HCEC 1CT (cell line): Measurements from ENCODE around the gene ARID4A.
A peak's percentile ranks its signal among the peaks of the same experiment; 100 is the strongest.
"Not testable (repeated sequence)": the region's sequence is repeated elsewhere in the genome, so short reads cannot be mapped to it uniquely, and the experiment has no call there.

Experiments used
- DNase-seq: peaks from one replicate; pipeline ENCODE4 v3.0.0-alpha.2; 2017

Gene ARID4A

DNA sequence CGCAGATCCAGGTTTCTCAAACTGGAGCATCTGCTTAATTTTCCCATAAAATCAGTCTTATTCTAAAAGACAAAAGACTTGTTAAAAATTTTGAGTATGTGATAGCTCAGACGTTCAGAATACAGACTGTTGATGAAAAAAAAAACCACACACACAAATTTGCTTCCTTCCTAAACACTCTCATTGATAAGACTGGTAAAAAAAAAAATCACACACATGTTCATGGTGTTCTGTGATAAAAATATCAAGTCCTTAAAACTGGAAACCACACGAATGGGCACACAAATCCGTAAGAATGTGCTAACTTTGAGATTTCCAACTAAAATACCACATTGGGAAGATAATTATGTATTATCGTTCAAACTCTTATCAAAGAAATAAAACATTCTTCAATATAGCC lies 6.7 kb upstream of the ARID4A start:
- no peak for DNase-seq

DNA sequence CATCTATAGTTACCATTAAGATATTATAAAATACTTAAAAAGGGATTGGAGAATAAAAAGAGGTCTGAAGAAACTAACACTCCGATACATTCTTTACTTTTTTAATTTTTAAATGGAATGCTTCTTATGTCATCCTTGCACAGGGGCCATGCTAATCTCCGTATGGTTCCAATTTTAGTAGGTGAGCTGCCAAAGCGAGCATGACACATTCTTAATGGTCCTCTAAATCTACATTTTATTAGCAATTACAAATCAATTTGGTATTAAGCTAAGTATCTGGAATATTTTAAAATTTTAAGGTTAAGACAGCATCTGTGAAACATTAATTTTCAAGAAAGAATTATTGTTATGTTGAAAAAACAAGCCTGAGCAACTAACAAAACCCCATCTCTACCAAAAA lies 6.2 kb upstream of the ARID4A start:
- no peak for DNase-seq

DNA sequence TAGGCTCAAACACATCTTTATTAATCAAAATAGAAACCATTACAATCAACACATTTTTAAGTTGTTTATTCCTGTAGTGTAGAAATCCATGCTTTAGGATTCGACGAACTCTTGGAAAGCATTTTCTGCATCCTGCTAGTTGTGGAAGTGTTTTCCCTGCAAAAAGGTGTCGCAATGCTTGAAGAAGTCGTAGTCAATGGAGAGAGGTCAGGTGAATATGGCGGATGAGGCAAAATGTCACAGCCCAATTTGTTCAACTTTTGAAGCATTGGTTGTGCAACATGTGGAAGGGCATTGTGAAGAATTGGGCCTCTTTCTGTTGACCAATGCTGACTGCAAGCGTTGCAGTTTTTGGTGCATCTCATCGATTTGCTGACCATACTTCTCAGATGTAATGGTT lies 4.2 kb upstream of the ARID4A start:
- DNase-seq: no peak

DNA sequence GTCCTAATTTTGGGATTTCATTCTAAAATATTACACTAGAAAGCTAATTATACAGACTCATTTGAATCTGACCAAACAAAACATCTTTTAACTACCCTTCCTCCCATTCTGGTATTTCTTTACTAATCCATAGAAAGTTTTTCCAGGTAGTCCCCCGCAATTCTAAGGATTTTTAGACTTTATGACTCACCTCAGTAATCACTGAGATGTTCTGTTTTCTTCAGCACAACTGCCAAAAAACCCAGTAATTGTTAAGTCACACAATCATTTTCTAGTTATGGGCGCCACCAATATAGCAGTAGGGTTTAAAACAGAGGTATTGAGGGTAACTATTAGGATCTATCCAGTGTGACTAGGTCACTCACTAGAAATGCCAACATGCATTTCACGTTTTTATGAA lies 1.6 kb upstream of the ARID4A start:
- peak; percentile 17 for DNase-seq

DNA sequence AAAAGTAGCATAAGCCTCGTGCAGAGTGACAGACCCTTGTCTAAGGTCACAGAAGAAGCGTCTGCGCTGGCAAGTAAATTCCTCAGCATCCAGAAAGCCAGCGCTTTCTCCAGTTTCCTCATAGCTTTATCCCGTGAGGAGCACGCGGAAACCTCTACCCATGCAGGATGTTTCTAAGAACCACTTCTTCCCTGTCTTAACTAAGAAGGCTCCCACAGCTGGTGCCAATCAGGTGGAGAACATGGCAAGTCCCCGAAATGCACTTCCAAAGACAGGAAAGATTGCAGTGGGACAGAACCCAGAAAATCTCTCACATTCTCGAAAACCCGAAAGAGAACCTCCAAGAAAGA lies 968 bp upstream of the ARID4A start:
- peak; percentile 53 for DNase-seq

DNA sequence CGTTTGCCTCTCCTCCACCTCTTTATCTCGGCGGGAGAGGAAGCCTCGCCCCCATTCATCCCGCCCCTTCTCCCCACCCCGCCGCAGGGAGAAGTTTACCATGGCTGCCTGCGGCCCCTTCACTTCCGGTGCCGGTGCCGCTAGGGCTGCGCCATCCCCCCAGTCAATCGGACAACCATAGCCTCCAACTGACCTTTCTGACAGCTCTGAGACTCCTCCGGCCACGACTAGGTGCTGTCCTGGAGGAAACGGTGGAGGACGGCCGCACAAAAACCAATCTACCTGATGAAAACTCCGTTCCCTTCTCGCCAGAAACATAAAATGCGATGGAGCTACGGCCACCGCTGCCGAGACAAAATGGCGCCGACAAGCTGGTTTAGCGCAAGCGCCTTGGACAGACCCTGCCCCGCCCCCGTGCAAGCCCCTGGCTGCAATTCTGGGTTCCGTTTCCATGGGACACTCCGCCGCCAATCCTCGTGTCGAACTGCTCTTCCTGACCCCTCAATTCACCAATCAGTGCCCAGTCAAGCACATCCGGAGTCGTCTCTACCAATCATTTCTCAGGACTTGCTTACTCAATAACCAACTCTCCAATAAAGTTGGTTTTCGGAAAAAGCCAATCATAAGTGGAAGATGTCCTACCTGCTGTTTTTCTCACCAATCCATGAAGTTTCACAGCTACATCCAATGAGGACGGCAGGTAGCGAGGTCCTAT lies 436 bp upstream of the ARID4A start:
- DNase-seq: peak; percentile 100

DNA sequence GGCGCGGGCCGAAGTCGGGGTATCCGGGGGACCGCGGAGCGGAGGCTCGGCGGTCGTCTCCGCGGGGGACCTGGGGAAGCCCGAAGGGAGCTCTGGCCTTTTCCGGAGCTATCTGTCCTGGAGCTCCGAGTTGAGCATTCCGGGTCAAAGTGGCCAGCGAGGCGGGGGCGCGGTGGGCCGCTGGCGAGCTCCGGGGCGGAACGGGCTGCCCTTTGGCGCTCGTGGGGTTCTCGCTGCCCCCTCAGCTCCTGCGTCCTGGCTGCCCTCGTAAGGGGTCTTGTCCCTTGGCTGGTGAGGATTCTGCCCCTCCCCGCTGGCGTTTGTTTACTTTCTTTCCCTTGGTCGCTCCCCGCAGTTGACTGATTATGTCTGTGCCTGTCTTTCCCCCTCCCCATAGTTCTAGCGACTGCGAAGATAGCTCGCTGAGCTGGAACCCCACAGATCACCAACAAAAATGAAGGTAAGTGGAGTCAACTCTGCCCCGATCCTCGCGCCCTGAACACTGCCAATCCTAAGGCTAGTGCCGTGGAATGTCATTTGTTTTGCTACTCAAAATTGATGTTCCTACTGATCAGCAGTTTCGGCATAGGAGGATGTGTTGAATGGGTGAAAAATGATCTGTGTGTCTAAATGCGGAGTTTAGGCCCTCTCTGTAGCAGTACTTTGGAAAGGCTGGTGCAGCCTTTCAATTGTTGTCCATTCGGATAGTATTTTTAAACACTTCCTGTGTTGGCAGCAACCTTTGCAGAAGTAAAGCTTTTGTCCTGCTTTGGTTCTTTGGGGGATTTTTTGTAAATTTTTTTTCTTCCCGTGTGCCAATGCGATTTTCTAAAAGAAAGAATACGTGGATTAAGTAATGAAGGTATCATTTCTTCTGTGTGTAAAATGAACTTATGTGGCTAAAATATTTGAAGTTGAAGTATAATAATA lies 1.3 kb downstream of the ARID4A start:
- no peak for DNase-seq

DNA sequence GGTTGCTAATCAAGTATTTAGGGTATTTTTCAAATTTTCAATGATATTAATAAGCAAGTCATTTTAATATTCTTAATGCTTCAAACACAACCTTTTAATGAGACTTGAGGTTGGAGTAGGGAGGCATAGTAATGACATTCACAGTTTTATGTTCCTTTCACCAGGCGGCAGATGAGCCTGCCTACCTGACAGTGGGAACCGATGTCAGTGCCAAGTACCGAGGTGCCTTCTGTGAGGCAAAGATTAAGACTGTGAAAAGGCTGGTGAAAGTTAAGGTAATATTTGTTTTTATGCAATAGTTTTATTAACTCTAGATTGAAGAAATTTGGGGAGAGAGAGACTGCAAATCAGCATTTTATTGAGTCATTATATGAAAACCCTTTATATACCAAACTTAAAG lies 3.1 kb downstream of the ARID4A start:
- no peak for DNase-seq

DNA sequence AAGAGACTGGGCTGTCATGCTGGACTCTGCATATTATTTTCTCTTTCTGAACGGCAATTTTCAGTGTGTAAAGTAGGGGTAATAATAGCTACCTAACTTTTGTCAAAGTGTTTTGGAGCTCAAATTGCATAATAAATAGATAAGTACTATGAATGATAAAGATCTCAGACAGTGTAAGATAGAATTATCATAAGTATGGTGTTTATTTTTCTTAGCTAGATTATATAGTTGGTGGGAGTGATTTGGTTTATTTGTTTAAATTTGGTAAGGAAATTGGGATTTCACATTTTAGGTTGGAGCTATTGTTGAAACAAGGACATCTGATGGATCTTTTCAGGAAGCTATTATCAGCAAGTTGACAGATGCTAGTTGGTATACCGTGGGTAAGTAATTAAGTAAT lies 7.4 kb downstream of the ARID4A start:
- no peak for DNase-seq

DNA sequence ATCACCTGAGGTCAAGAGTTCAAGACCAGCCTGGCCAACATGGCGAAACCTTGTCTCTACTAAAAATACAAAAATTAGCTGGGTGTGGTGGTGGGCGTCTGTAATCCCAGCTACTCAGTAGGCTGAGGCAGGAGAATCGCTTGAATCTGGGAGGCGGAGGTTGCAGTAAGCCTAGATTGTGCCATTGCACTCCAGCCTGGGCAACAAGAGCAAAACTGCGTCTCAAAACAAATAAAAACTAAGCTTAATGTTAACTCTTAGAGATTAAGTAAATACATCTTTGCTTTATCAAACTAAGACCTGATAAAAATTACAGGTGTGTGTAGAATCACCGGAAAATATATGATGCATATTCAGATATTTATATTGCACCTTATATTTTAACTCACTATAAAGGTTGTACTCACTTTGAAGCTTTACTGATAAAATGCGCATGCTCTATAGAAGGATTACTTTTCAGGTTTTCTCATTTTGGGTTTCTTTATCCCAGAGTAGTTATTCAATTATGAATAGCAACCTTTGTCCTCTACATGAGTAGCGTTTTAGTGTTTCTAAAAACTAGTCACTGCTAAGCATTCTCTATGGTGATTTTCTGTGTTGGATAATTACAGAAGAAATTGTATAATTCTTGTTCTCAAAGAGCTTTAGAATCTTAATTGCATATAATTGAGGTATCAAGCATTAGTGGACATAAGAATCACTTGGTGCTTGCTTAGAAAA lies 9.4 kb downstream of the ARID4A start:
- DNase-seq: no peak

DNA sequence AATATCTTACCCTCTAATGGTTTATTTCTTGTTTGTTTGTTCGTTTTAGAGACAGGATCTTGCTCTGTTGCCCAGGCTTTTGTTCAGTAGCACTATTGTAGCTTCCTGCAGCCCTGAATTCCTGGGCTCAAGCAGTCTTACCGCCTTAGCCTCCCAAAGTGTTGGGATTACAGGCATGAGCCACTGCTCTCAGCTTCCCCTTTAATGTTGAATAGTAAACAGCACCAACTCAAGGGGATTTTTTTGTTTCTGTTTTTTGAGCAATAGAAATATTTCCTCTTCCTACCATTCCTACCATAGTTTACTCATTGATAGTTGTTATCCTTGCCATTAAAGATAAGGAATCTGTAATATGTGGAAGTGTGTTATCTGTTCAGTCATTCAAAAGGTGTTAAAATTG lies 10.7 kb downstream of the ARID4A start:
- no peak for DNase-seq

DNA sequence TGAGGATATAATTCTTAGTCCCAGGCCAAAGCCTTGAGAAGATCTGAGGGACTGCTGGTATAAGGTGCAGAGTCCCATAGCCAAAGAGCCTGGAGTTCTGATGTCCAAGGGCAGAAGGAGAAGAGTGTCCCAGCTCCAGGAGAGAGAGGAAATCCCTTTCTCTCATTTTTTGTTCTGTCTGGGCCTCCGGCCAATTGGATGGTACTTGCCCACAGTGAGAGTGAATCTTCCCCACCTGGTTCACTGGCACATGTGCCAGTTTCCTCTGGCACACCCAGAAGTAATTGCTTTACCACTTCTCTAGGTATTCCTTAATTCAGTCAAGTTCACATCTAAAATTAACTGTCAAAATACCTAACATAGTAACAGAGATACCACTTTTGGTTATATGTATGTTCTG lies 15.3 kb downstream of the ARID4A start:
- no peak for DNase-seq

DNA sequence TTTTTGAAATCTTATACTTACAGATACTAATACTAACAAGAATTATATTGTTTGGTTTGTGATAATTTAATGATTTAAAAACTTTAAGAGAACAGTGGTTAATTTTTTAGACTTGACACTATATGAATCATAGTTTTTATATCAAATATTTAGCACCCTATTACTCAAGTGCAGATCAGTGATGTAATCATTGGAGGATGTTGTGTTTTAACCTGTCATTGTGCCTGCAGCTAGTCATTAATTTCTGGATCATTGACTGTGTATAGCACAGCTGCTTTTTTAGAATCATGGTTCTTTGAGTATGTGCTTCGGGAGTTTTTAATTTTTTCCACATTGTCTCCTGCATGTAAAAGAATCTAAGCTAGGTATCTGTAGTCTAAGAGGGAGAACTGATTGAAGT lies 17.3 kb downstream of the ARID4A start:
- peak; percentile 13 for DNase-seq

DNA sequence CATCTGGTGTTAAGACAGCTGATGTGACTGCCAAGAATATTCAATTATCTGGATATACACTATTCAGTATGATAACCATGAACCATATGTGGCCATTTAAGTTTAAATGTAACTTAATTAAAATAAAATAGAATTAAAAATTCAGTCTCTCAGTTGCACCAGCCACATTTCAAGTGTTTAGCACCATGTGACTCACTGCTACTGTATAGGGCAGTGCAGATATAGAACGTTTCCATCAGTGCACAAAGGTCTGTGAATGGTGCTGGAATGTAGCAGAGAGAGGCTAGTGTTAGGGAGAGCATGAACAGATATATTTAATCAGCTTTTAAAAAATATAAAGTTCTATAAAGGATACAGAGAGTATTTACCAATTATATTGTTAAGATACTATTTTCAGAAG lies 28.7 kb downstream of the ARID4A start:
- no peak for DNase-seq

DNA sequence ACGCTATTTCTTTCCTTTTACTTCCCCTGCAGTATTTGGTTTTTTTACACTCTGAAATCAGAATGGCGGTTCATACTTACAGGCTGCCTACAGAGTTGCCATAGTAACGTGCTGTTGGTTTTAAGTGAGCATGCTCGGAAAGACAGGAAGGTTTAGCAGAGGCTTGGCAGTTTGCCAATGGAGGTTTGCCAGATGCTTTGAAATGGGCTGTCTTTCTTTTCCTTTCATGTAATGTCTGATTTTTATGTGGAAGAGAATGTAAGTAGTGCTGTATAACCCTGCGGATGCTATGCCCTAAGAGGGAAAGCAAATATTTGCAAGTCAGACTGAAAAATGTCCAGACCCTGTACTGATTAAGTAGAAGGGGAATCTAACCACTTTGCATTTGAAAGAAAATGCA lies 32.8 kb downstream of the ARID4A start:
- DNase-seq: peak; percentile 93

DNA sequence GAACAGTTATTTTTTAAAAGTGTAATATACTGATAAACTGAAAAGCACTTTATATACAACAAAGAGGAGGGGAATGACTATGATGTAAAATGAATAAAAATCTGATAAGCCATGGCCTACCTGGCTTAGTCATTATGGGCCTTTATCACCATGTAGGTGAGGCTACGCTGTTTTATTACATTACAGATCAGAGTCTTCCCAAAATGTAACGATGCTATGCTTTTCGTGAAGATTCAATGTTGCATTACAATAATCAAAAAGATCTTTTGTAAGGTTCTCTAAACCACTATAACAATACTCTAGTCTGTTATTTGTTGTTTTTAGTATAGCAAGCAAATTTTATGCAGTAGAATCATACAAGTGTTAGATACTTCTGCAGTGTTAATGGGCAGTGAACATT lies 34.2 kb downstream of the ARID4A start:
- no peak for DNase-seq

DNA sequence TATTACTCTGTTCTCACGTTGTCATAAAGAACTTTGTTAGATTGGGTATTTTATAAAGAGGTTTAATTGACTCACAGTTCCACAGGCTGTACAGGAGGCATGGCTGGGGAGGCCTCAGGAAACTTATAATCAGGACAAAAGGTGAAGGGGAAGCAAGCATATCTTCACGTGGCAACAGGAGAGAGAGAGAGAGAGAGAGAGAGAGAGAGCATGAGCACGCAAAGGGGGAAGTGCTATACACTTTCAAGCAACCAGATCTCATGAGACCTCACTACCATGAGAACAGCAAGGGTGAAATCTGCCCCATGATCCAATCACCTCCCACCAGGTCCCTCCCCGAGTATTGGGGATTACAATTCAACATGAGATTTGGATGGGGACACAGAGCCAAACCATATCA lies 41.3 kb downstream of the ARID4A start:
- not testable (repeated sequence) for DNase-seq

DNA sequence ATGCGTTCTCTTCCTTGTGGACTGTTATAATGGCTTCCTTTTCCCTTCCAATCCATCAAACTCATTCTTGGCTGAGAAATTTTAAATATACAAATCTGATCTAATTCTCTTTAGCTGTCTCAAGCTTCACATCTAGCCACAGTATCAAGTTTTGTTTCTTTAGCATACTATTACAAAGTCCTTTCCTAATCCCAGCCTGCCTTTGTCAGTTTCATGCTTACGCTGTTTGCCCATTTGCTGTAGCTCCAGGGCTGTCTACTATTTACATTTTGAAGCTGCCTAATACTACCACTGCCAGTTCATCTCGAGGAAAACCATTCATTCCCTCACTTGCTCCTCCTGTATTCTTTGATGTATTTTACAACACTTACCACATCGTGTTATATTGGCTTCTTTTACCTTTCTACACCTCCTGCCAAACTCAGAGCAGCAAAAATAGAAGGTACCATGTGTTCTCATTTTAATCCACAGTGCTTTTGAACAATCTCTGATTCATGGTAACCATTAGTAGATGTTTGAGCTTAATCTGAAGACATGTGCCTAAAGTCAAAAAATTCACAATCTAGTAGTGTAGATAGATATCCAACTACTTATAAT lies 42.9 kb downstream of the ARID4A start:
- no peak for DNase-seq

DNA sequence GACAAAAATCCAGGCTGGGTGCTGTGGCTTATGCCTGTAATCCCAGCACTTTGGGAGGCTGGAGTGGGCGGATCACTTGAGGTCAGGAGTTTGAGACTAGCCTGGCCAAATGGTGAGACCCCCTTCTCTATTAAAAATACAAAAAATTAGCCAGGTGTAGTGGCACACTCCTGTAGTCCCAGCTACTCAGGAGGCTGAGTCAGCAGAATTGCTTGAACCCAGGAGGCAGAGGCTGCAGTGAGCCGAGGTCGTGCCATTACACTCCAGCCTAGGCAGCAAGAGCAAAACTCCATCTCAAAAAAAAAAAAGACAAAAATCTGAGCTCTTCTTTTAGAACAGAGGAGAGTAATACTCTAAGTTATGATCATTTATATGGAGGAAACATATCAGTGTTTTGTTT lies 45.2 kb downstream of the ARID4A start:
- not testable (repeated sequence) for DNase-seq

DNA sequence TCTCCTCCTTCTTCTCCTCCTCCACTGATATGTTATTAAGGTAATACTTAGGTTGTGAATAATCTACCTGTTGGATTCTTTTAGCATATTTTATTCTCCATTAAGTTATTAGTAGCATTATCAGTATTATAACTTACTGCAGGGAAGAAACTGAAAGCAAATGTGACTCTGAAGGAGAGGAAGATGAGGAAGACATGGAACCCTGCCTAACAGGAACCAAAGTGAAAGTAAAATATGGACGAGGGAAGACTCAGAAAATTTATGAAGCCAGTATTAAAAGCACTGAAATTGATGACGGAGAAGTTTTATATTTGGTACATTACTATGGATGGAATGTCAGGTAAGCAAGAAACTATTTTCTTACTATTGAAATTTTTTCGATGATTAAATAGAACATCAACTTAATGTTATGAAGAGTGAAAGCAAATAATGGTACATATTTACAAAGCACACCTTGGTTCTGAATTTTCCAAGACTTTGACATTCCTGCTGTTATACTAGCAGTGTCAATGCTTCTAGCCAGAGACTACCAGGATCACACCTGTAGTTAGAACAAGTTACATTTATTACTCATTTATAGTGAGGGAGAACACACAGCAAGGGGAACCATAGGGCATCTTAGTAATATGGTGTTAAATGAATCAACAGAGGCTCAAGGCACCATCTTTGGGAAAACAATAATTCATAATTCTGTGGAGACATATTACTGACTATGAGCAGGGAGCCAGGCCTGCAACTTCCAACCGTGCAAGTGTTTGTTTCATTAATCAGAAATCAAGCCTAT lies 55.4 kb downstream of the ARID4A start:
- DNase-seq: no peak

DNA sequence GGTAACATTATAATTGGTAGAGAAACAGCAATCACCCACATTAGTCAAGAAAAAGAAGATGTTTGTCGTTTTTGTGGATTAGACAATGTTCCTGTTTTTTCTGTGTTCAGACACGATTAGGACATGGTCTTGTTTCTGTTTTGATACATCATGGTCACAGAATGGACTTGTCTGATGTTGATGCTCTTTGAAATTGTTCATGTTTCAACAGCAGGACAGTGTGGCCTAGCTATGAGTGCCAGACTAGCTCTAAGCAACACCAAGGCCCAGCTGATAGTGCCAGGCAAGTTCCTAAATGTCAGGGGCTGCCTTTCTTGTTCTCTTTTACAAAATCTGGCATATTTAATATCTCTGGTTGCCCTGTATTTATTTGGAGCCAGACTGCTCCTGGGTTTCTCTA lies 56.5 kb downstream of the ARID4A start:
- no peak for DNase-seq

DNA sequence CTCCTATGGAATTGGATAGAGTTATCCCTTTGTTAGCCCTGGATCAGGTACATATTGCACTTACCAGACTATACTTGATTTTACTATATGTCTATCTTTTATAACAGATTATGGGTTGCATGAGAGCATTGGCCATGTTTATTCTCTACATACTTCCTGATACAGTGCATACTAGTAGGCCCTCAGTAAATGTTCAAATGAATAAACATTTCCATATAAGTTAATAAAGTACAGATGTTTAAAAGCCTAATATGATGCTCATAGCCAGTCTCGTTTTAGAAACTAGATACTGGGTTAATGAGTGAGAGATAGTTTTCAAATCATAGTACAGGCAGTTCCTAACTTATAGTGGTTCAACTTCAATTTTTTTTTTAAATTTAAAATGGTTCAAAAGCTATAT lies 57.9 kb downstream of the ARID4A start:
- no peak for DNase-seq

DNA sequence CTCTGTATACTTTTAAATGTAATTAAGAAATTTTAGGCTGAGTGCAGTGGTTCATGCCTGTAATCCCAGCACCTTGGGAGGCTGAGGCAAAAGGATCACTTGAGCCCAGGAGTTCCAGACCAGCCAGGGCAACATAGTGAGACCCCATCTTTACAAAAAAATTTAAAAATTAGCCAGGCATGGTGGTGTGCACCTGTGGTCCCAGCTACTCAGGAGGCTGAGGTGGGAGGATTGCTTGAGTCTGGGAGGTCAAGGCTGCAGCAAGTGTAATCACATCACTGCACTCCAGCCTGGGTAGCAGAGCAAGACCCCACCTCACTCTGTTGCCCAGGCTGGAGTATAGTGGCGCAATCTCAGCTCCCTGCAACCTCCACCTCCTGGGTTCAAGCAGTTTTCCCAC lies 63.9 kb downstream of the ARID4A start:
- DNase-seq: not testable (repeated sequence)
